WTC11 (cell line): ENCODE measurements around the gene ETV3.

Experiments
- CTCF ChIP-seq: fragments of 200-600 bp; IDR thresholded peaks from 2 replicates; pipeline ENCODE4 v1.8.0; 2022; ENCODE audit warnings: antibody characterized with exemption
- NFYB ChIP-seq: sonication (generic); formaldehyde crosslinking; conservative IDR thresholded peaks from 2 replicates; pipeline ENCODE4 v1.8.0; 2022; ENCODE audit warnings: low read depth, missing genetic modification reagents
- TEAD4 ChIP-seq: sonication (generic); formaldehyde crosslinking; IDR thresholded peaks from 2 replicates; pipeline ENCODE4 v1.8.0; 2022; ENCODE audit warnings: mild to moderate bottlenecking, missing genetic modification reagents
- USF2 ChIP-seq: sonication (generic); formaldehyde crosslinking; IDR thresholded peaks from 2 replicates; pipeline ENCODE4 v1.8.1; 2023; ENCODE audit warnings: mild to moderate bottlenecking, missing genetic modification reagents, moderate library complexity
- ZNF317 ChIP-seq: sonication (generic); formaldehyde crosslinking; IDR thresholded peaks from 2 replicates; pipeline ENCODE4 v1.8.1; 2023; ENCODE audit warnings: low read depth, mild to moderate bottlenecking, moderate library complexity, missing genetic modification reagents, borderline replicate concordance
- ZNF671 ChIP-seq: fragments of 250-450 bp; sonication (Bioruptor Pico); IDR thresholded peaks from 2 replicates; pipeline ENCODE4 v1.8.0; 2021; ENCODE audit warnings: mild to moderate bottlenecking

- TF ChIP-seq USF2 (CRISPR knock-in tag) (no peak), ZNF671 (CRISPR knock-in tag) (no peak), ZNF317 (CRISPR knock-in tag) (no peak), TEAD4 (CRISPR knock-in tag) (no peak), CTCF (no peak), NFYB (CRISPR knock-in tag) (no peak)
Observed at GRCh38 chr1:157178490-157178889, 40.3 kb upstream of the ETV3 start.
